NT2/D1 (cell line): ENCODE results near the gene APOF.
A peak's percentile ranks its signal among the peaks of the same experiment; 100 is the strongest.

Experiments
- DNase-seq: peaks from one replicate; pipeline ENCODE4 v3.0.0-alpha.2; 2011; ENCODE audit warnings: low read depth, low spot score
- H3K27me3 ChIP-seq: 2 replicates; pipeline ENCODE4 v1.6.0; 2011; ENCODE audit warnings: mild to moderate bottlenecking; ENCODE audit not compliant: insufficient read length, insufficient read depth
- H3K36me3 ChIP-seq: 2 replicates; pipeline ENCODE4 v1.6.1; 2011; ENCODE audit warnings: mild to moderate bottlenecking, low read length, mixed read lengths; ENCODE audit not compliant: insufficient read depth, insufficient read length
- H3K4me1 ChIP-seq: 2 replicates; pipeline ENCODE4 v1.5.1; 2011; ENCODE audit not compliant: insufficient read depth, insufficient read length
- H3K4me3 ChIP-seq: 2 replicates; pipeline ENCODE4 v1.5.1; 2011; ENCODE audit warnings: low read depth; ENCODE audit not compliant: insufficient read length
- H3K9ac ChIP-seq: 2 replicates; pipeline ENCODE4 v1.6.0; 2011; ENCODE audit warnings: low read depth; ENCODE audit not compliant: insufficient read length
- H3K9me3 ChIP-seq: 2 replicates; pipeline ENCODE4 v1.5.1; 2011; ENCODE audit warnings: mild to moderate bottlenecking, low read length; ENCODE audit not compliant: insufficient read depth
- SUZ12 ChIP-seq: IDR thresholded peaks from 2 replicates; pipeline ENCODE4 v1.6.1; 2011; ENCODE audit not compliant: insufficient read length, insufficient read depth; ENCODE audit errors: extremely low read depth
- YY1 ChIP-seq: IDR thresholded peaks from 2 replicates; pipeline ENCODE4 v1.6.1; 2011; ENCODE audit not compliant: insufficient read length, insufficient read depth
- ZNF274 ChIP-seq: IDR thresholded peaks from 2 replicates; pipeline ENCODE4 v1.6.1; 2011; ENCODE audit warnings: mild to moderate bottlenecking, low read depth, low read length

APOF gene

DNA sequence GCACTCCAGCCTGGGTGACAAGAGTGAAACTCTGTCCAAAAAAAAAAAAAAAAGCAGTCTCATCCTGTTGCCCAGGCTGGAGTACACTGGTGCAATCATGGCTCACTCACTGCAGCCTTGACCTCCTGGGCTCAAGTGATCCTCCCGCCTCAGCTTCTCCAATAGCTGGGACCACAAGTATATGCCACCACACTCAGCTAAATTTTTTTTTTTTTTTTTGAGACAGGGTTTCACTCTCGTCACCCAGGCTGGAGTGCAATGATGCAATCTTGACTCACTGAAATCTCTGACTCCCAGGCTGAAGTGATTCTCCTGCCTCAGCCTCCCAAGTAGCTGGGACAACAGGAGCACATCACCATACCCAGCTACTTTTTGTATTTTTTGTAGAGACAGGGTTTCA is 41.6 kb downstream of the APOF start:
- H3K4me3 ChIP-seq = no peak overlapping the region
- no peaks in the 10 kb centered on the region for H3K27me3 ChIP-seq
- no peaks in the 10 kb centered on the region for H3K4me1 ChIP-seq
- H3K9ac ChIP-seq = no peak overlapping the region
- DNase-seq = no peak
- peaks cover 44% of the 10 kb centered on the region for H3K36me3 ChIP-seq
- no peaks in the 10 kb centered on the region for H3K9me3 ChIP-seq
- TF ChIP-seq ZNF274 = no peak
- TF ChIP-seq SUZ12 = no peak
- no peak for TF ChIP-seq YY1

DNA sequence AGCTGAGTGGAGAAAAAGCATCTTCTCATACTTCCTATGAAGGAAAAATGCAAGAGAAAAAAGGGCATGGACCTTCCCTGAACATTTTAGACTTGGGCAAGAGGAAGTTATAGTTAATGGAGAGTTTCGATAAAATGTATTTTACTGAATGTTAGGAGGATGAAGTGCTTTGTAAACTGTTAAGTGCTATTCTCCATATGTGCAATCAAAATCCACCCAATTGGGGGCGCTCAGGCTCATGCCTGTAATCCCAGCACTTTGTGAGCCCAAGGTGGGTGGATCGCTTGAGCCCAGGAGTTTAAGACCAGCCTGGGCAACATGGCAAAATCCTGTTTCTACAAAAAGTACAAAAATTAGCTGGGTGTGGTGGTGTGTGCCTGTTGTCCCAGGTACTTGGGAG is 45.0 kb downstream of the APOF start:
- peaks cover 35% of the 10 kb centered on the region for H3K36me3 ChIP-seq
- H3K27me3 ChIP-seq = no peaks in the 10 kb centered on the region
- no peak for DNase-seq
- TF ChIP-seq ZNF274 (no peak), YY1 (no peak)
- H3K9me3 ChIP-seq = no peaks in the 10 kb centered on the region
- H3K9ac ChIP-seq = no peak overlapping the region
- no peaks in the 10 kb centered on the region for H3K4me1 ChIP-seq
- H3K4me3 ChIP-seq = no peak overlapping the region

DNA sequence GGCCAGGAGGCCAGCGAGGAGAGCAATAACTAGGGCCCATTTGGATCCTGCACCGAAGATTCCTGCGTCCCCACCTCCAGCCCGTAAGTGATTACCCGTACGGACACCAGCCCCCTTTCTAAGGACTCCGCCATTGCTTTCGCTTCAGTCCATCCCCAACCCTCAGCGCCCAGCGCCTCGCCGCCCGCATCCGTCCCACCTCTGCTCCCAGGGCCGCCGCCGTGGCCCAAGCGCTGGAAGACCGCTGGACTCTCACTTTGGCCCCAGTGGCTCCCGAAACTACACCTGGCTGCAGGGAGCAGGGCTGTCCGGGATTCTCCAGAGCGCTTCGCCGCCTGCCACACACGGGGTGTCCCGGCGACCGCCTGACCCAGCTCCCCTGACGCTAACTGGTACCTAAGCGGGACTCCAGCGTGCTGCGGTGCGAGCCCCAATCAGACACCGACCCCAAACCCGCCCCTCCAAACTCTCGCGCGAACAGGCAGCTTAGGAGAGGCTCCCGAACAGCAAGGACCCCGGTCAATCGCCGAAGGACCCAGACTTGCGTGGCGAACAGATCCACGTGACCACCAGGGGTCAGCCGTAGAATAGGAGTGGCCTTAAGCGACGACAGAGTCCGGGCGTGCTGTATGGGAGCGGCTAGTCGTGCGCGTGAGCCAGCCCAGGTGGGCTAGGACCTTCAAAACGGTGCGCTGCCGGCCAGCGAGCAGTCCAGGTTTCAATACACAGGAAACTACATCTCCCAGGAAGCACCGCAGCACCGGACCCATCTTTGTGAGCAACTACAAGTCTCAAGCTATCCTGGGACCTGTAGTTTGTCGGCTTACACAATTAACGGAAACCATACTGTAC is 46.8 kb downstream of the APOF start, which contains the start of gene CNPY2:
Gene CNPY2, minus strand, starts transcription at position 367 of the 852 bp plus-strand sequence. CDS start 771 bp downstream, outside the sequence.
- Histone ChIP-seq H3K4me1 (no peaks in the 10 kb centered on the region), H3K9me3 (no peaks in the 10 kb centered on the region), H3K9ac (peak within 1 kb of the TSS; percentile 100), H3K36me3 (peaks cover 42% of the 10 kb centered on the region), H3K27me3 (no peaks in the 10 kb centered on the region), H3K4me3 (peak within 1 kb of the TSS; percentile 100)
- no peak for TF ChIP-seq SUZ12
- peak; percentile 48 for TF ChIP-seq YY1
- peak; percentile 99 for DNase-seq

DNA sequence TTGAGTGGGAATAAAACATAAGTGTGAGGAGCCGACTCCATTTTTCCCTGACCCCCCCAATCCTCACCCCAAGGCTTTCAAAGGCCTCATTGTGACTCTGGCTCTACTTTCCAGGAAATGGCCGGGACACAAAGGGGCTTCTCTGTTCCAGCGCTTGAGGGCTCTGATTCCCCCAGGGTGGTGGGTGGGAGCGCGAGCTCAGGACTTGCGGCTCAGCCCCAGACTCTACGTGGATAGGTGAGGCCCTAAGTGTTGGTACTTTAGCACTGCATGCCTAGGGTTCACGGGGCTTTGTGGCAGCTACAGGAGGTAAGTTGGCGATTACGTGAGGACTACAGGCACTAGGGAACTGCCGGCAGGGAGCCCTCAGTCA is 47.4 kb downstream of the APOF start:
- DNase-seq = no peak
- Histone ChIP-seq H3K9ac (peak overlapping the region; percentile 100), H3K4me1 (no peaks in the 10 kb centered on the region), H3K9me3 (no peaks in the 10 kb centered on the region), H3K4me3 (peak overlapping the region; percentile 100), H3K36me3 (peaks cover 48% of the 10 kb centered on the region), H3K27me3 (no peaks in the 10 kb centered on the region)
- TF ChIP-seq ZNF274 = no peak
- TF ChIP-seq YY1 = no peak

DNA sequence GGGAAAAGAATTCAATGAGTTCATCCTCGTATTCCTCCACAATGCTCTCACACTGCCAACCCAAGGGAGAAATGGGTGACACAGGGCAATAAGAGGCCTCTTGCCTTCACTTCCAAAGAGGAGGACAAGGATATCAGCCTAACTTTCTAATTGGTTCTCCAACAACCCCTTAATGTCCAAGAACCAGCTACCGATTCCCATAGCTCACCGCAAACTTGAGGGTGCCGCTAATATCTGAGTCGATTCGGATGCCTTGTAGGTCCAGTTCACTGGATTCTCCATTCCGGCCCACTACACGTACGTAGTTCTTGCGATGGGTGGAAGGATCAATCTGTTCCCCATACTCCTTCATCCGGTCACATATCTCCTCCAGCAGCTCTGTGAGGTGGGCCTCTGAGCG is 51.7 kb downstream of the APOF start:
- DNase-seq = no peak
- no peak for TF ChIP-seq ZNF274
- no peak overlapping the region for H3K4me3 ChIP-seq
- no peaks in the 10 kb centered on the region for H3K9me3 ChIP-seq
- H3K9ac ChIP-seq = no peak overlapping the region
- no peaks in the 10 kb centered on the region for H3K4me1 ChIP-seq
- peaks cover 74% of the 10 kb centered on the region for H3K36me3 ChIP-seq
- no peaks in the 10 kb centered on the region for H3K27me3 ChIP-seq
